Measurements from ENCODE around the gene THADA.

The THADA gene

GRCh38 chr2:43469713-43470112 lies 126.1 kb downstream of the THADA start:
- no peak for TF ChIP-seq CTCF (IDR thresholded peaks at IDR 0.05; ENCODE audit: insufficient read depth, low read depth, low read length, missing control alignments)
- DNase-seq (ENCODE audit: low read depth), result no peak
- no peak overlapping the region for H3K4me3 ChIP-seq (ENCODE audit: low read depth, low read length)

GRCh38 chr2:43469094-43469493 lies 126.7 kb downstream of the THADA start:
- TF ChIP-seq CTCF (IDR thresholded peaks at IDR 0.05; ENCODE audit: insufficient read depth, low read depth, low read length, missing control alignments), result no peak
- no peak for DNase-seq (ENCODE audit: low read depth)
- H3K4me3 ChIP-seq (ENCODE audit: low read depth, low read length), result no peak overlapping the region

GRCh38 chr2:43467891-43468290 lies 127.9 kb downstream of the THADA start:
- no peak for TF ChIP-seq CTCF (IDR thresholded peaks at IDR 0.05; ENCODE audit: insufficient read depth, low read depth, low read length, missing control alignments)
- DNase-seq (ENCODE audit: low read depth), result no peak
- no peak overlapping the region for H3K4me3 ChIP-seq (ENCODE audit: low read depth, low read length)

GRCh38 chr2:43465234-43465633 lies 130.6 kb downstream of the THADA start:
- no peak for DNase-seq (ENCODE audit: low read depth)
- no peak for TF ChIP-seq CTCF (IDR thresholded peaks at IDR 0.05; ENCODE audit: insufficient read depth, low read depth, low read length, missing control alignments)
- H3K4me3 ChIP-seq (ENCODE audit: low read depth, low read length), result no peak overlapping the region

GRCh38 chr2:43464590-43464989 lies 131.2 kb downstream of the THADA start:
- no peak for DNase-seq (ENCODE audit: low read depth)
- TF ChIP-seq CTCF (IDR thresholded peaks at IDR 0.05; ENCODE audit: insufficient read depth, low read depth, low read length, missing control alignments), result no peak
- H3K4me3 ChIP-seq (ENCODE audit: low read depth, low read length), result no peak overlapping the region

DNA sequence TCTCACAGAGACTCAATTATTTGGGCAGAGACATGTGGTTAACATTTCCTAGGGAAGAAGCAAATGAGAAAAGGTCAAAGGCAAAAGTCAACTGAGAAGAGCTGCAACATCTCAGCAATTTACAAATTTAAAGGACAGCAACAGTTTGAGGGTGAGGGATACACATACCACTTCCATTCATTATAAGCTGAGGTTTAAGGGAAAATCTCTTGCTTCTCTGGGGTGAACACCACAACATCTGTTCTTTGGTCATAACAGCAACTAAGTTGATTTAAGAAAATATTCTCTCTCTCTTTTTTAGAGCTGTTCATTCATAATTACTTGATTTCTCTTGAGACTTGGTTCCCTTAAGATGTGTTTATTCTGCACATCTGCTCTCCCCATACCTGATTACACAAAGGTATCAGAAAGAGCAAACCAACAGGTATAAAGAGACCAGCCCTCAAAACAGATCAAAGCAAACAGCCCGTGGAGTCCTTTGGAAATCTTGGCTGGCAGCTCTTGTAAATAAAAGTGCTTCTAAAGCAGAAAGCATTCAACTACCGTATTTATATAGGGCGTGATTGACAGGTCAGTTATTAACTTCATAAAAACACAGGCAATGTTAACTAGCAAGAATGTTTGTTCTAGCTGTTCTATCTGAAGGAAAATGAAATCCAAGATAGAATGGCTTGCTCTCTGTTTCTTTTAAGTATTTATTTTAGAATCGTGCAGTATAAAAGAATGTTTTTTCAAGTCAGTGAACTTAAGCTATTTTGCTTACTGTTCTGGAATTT lies 132.8 kb downstream of the THADA start:
- no peak for TF ChIP-seq CTCF (IDR thresholded peaks at IDR 0.05; ENCODE audit: insufficient read depth, low read depth, low read length, missing control alignments)
- no peak overlapping the region for H3K4me3 ChIP-seq (ENCODE audit: low read depth, low read length)
- DNase-seq (ENCODE audit: low read depth), result no peak

Data from GM12865 (cell line).